HG03064 (cell line): ENCODE measurements around the gene LRCH1.

Experiments used
- ATAC-seq: cut with Tn5 transposase; IDR thresholded peaks from one replicate; pipeline ENCODE4 v1.9.1; 2021; ENCODE audit warnings: low read depth; ENCODE audit not compliant: unreplicated experiment

Gene LRCH1

DNA sequence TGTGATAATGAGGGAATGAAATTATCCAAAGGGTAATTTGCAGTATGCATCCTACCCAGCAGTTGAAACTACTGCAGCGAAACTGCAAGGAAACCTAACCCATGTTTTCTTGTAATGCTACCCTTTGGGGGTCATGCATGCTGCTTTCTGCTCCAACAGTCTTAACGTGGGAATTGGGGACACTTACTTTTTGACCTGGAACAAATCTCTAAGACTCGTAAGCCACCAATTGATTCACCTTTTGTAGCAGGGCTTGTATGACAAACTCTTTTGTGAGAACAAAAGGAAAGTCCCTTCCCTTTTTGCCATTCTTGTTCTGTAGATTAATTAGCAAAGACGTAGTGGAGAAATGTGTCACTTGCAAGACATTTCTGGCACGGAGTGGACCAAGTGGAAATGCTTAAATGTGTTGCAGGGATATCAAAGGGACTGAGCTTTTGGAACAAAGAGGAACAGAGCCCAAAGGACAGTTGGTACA, 27.4 kb downstream of the LRCH1 start:
- ATAC-seq: no peak

DNA sequence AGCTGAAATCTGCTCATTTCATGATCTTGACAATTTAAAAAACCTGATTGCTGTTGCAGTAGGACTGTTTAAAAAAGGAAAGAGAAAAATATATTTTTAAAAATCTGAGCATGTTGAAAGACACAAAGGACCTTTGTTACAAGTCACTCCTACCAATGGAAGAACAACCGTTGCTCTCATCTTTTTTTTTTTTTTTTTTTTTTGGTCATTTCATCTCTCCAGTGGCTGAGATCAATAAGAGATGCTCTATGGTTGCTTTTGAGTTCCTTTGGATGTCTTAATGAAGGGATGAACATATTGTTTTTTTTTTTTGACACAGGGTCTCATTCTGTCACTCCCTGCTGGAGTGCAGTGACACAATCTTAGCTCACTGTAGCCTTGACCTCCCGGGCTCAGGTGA, 29.2 kb downstream of the LRCH1 start:
- no peak for ATAC-seq

GRCh38 chr13:46586751-46587514, 34.0 kb downstream of the LRCH1 start:
- no peak for ATAC-seq

DNA sequence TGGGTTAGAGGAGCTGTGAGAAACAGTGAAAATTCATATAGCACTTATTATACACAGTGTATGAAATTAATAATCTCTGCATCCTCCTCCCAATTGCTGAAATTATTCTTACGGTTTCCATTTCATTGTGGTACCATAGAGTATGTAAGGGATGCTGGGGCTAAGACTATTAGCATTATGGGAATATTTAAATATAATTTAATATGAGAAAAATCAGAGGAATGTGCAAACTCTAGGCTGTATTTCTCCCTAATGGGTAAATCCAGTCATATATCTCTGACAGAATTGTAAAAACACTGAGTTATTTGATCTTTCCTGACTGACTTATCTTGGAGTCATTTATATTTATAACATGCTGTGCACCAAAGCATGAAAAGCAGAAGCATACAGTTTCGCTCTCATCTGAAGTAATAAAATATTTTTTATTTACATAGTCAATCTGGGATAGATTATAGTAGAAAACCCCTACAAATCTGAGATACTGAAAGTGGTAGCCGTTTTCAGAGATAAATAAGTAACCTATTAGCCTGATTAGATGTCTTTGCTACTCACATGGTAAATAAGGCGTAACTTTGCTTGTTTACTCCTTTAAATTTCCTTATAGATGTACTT, 34.9 kb downstream of the LRCH1 start:
- peak; percentile 53 for ATAC-seq

GRCh38 chr13:46592385-46592784, 39.4 kb downstream of the LRCH1 start:
- ATAC-seq: no peak

GRCh38 chr13:46593398-46593797, 40.4 kb downstream of the LRCH1 start:
- no peak for ATAC-seq

GRCh38 chr13:46594374-46595078, 41.6 kb downstream of the LRCH1 start:
- no peak for ATAC-seq

DNA sequence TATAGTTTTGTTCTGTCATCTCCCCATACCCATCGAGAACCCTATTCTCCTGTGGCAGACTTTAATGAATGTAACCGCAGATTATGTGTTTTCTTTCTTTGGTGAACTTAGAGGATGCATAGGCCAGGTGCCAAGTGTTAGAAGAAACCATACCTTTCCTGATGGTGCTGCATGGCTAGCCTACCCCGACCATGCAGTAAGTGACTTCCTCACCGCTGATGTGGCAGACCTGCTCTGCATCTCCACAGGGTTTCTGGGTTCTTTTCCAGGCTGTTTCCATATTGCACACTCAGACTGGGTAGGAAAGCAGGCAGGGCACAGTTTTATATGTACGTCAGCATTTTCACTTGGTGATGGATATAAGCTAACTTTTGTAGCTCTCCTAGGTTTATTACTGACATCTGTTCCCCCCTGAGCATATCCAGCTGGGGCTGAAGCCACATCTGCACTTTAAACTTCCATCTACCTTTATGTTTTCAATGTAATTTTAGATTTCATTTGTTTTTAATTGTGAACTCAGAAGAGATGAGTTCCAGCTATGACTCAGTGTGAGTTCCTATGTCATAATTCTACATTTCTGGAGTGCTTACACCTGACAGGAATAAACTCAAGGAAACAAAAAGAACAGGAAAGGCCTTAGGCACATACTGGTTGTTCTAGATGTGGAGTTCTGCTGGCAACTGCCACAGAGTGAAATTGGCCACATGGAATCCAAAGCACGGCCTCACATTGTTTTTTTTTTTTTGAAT, 42.3 kb downstream of the LRCH1 start:
- ATAC-seq: peak; percentile 43

GRCh38 chr13:46595885-46596275, 42.9 kb downstream of the LRCH1 start:
- ATAC-seq: no peak

GRCh38 chr13:46596466-46596865, 43.5 kb downstream of the LRCH1 start:
- ATAC-seq: no peak

- peak; percentile 33 for ATAC-seq
Observed at GRCh38 chr13:46598140-46598819, 45.3 kb downstream of the LRCH1 start.

DNA sequence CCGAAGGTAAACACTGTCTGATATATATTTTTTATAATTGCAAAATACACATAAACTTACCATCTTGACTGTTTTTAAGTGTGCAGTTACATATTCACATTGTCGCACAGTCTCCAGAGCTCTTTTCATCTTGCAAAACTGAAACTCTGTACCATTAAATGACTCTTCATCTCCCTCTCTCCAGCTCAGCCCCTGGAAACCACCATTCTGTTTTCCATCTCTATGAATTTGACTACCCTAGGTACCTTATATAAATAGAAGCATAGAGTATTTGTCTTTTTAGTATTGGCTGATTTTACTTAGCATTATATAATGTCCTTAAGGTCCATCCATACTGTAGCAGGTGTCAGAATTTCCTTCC, 45.8 kb downstream of the LRCH1 start:
- ATAC-seq: peak; percentile 46

GRCh38 chr13:46600943-46601311, 48.0 kb downstream of the LRCH1 start:
- ATAC-seq: no peak

- ATAC-seq: no peak
Observed at GRCh38 chr13:46602531-46602930, 49.6 kb downstream of the LRCH1 start.

- no peak for ATAC-seq
Observed at GRCh38 chr13:46603165-46603603, 50.2 kb downstream of the LRCH1 start.

DNA sequence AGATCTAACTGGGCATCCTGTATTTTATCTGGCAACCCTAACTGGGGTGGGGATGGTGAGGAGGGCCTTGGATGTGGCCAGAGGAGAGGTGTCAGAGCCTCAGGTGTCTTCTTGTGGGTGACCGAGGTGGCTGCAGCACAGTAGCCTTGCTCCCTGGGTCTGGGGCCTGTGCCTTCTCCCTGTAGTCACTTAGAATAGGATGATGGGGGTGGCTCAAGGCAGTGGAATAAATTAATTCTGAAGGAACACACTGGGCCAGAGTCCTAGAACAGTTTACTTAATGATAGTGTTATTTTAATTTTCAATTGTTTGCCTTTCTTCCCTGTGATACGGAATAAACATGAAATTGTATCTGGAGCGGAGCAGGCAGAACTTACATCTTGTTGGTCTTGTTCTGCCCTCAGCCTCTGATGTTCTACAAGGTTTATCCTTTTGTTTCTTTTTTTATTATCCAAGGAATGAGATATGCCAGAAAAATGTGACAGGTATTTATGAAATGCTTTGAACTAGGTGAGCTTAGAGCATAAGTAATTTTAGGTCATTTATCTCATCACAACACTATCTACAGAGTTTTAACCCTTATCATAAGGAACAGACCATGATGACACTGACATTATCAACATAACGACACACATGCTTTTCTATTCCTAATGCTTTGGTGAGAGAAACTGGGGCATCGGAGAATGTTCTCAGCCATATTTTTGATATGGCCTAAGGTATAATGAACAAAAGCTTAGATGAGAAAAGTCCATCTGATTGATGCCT, 51.4 kb downstream of the LRCH1 start:
- no peak for ATAC-seq

- no peak for ATAC-seq
Observed at GRCh38 chr13:46605076-46605824, 52.3 kb downstream of the LRCH1 start.

DNA sequence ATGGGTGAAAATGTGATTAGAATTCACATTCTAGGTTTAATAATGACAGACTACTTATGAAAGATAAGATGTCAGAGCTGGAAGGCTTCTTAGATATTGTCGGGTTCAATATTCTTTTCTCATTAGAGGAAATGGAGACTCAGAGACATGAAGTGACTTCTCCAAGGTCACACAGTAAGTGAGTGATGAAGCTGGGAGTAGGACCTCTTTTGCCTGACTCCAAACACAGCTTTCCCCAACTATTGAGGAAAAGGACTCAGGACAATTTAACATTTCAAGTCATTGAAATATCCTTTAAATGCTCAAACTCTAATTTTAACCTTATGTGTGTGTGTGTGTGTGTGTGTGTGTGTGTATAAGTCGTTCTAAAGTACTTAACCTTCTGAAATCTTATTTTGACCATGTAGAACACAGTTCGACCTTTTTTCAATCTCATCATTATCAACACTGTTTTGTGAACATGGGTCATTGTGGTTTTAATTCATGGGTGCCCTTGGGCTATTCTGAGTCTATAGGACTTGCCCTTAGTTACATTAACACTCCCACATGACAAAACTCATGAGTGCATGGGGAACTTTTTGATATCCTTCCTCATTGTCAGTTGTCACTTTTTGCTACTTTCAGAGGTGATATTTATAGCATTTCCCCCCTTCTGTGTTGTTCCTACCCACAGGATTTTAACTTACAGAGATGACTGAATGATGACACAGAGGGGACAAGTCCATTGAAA, 53.0 kb downstream of the LRCH1 start:
- peak; percentile 33 for ATAC-seq
